Smooth muscle cell (in vitro differentiated cells): ENCODE measurements around the gene PBXIP1. TPM values are rescaled to one million over a fixed set of nuclear protein-coding genes. Genes with fewer than 3 reads are reported as not detected.
A peak's percentile ranks its signal among the peaks of the same experiment; 100 is the strongest.

Experiments
- DNase-seq: peaks from one replicate; lab custom pipeline; 2025; ENCODE audit not compliant: unreplicated experiment; lab: John Stamatoyannopoulos, UW
- H2AFZ ChIP-seq: fragments of 200-600 bp; sonication (generic); 2 replicates; pipeline ENCODE4 v1.6.0; 2016; ENCODE audit warnings: antibody characterized with exemption, low read depth, mild to moderate bottlenecking
- H3F3A ChIP-seq: fragments of 200-600 bp; sonication (generic); 2 replicates; pipeline ENCODE4 v1.6.0; 2017; ENCODE audit warnings: antibody characterized with exemption, low read depth
- H3K27ac ChIP-seq: fragments of 200-600 bp; sonication (generic); 2 replicates; pipeline ENCODE4 v1.5.1; 2016; ENCODE audit warnings: low read depth, mild to moderate bottlenecking
- H3K27me3 ChIP-seq: fragments of 200-600 bp; sonication (generic); 2 replicates; pipeline ENCODE4 v1.6.1; 2016; ENCODE audit warnings: low read depth, mild to moderate bottlenecking
- H3K36me3 ChIP-seq: fragments of 200-600 bp; sonication (generic); 2 replicates; pipeline ENCODE4 v1.5.1; 2016; ENCODE audit warnings: low read depth
- H3K4me1 ChIP-seq: fragments of 200-600 bp; sonication (generic); 2 replicates; pipeline ENCODE4 v1.5.1; 2016; ENCODE audit warnings: low read depth
- H3K4me2 ChIP-seq: fragments of 200-600 bp; sonication (generic); 2 replicates; pipeline ENCODE4 v1.6.0; 2016; ENCODE audit warnings: mild to moderate bottlenecking
- H3K4me3 ChIP-seq: fragments of 200-600 bp; sonication (generic); 2 replicates; pipeline ENCODE4 v1.5.1; 2016; ENCODE audit warnings: mild to moderate bottlenecking
- H3K79me2 ChIP-seq: fragments of 200-600 bp; sonication (generic); 2 replicates; pipeline ENCODE4 v1.6.0; 2016; ENCODE audit warnings: low read depth, mild to moderate bottlenecking
- H3K9ac ChIP-seq: fragments of 200-600 bp; sonication (generic); 2 replicates; pipeline ENCODE4 v1.6.0; 2016; ENCODE audit warnings: low read depth
- H3K9me3 ChIP-seq: fragments of 200-600 bp; sonication (generic); replicated peaks from 2 replicates; pipeline ENCODE4 v1.5.1; 2016; ENCODE audit warnings: low read depth
- H4K20me1 ChIP-seq: fragments of 200-600 bp; sonication (generic); 2 replicates; pipeline ENCODE4 v1.6.0; 2016; ENCODE audit warnings: low read depth
- WGBS: methylation state at CpG from one replicate; pipeline ENCODE4 v1.1.7; 2016; ENCODE audit warnings: low lambda C conversion rate; 5-methylcytosine and 5-hydroxymethylcytosine counted together
- polyA plus RNA-seq: library from polyadenylated mRNA; unstranded; fragments of >200 nt; fragmentation: Nextera tagmentation; extraction: Ambion mirVana; gene quantifications from 2 replicates; pipeline ENCODE4 v1.2.1, GENCODE V29; 2016
- total RNA-seq: library from RNA; depleted of rRNA; stranded (reverse); fragments of >200 nt; gene quantifications from 2 replicates; pipeline ENCODE4 v1.2.3, GENCODE V29; 2014
- TF ChIP-seq, protein P1 (sequence below): fragments of 200-600 bp; sonication (generic); IDR thresholded peaks from 2 replicates; pipeline ENCODE4 v1.5.1; 2017; ENCODE audit warnings: borderline replicate concordance, mild to moderate bottlenecking, antibody characterized with exemption; ENCODE audit not compliant: insufficient read depth, poor library complexity, severe bottlenecking

The PBXIP1 gene
- total and polyA plus RNA-seq, 2 experiments from 2014 or later = 40.5 to 41.9 TPM

DNA sequence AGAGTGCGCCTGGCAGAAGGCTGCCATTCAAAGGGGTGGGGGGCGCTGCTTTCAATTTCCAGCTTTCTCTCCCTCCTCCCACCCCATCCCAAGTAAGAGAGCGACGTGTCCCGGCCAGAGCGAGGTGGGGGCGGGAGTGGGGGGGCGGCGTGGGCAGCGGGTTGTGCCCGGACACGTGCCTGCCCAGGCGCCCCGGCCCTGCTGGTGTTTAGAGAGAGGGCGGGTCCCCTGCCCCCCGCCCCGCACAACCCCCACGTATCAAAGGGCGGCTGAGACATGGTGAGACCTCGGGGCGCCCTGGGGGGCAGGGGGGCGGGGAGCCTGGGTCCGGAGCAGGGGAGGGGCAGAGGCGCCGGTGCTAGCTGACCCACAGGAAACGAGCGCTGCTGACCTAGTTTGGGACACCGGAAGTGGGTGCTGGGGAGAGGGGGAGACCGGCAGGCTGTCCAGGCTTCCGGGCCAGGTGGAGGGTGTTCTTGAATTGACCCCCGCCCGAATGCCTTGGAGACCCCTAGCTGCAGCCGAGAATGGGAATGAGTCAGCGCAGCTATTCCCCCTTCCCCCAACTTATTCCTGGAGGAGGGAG lies 48.0 kb upstream of the PBXIP1 start:
- Histone ChIP-seq H3K4me3 (peak overlapping the region; percentile 73), H3K4me2 (peak overlapping the region; percentile 84), H2AFZ (peak overlapping the region; percentile 50), H3K79me2 (peaks cover 41% of the 10 kb centered on the region), H3K9me3 (no peaks in the 10 kb centered on the region), H3K27ac (peak overlapping the region; percentile 45), H4K20me1 (peaks cover 30% of the 10 kb centered on the region), H3K36me3 (no peaks in the 10 kb centered on the region), H3K9ac (peak overlapping the region; percentile 74), H3K4me1 (peaks cover 23% of the 10 kb centered on the region), H3K27me3 (no peaks in the 10 kb centered on the region), H3F3A (peaks cover 10% of the 10 kb centered on the region)
- WGBS = 0% methylated on average over 19 of the region's 34 CpGs
- DNase-seq = no peak
- TF ChIP-seq, protein P1, sequence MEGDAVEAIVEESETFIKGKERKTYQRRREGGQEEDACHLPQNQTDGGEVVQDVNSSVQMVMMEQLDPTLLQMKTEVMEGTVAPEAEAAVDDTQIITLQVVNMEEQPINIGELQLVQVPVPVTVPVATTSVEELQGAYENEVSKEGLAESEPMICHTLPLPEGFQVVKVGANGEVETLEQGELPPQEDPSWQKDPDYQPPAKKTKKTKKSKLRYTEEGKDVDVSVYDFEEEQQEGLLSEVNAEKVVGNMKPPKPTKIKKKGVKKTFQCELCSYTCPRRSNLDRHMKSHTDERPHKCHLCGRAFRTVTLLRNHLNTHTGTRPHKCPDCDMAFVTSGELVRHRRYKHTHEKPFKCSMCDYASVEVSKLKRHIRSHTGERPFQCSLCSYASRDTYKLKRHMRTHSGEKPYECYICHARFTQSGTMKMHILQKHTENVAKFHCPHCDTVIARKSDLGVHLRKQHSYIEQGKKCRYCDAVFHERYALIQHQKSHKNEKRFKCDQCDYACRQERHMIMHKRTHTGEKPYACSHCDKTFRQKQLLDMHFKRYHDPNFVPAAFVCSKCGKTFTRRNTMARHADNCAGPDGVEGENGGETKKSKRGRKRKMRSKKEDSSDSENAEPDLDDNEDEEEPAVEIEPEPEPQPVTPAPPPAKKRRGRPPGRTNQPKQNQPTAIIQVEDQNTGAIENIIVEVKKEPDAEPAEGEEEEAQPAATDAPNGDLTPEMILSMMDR = no peak

DNA sequence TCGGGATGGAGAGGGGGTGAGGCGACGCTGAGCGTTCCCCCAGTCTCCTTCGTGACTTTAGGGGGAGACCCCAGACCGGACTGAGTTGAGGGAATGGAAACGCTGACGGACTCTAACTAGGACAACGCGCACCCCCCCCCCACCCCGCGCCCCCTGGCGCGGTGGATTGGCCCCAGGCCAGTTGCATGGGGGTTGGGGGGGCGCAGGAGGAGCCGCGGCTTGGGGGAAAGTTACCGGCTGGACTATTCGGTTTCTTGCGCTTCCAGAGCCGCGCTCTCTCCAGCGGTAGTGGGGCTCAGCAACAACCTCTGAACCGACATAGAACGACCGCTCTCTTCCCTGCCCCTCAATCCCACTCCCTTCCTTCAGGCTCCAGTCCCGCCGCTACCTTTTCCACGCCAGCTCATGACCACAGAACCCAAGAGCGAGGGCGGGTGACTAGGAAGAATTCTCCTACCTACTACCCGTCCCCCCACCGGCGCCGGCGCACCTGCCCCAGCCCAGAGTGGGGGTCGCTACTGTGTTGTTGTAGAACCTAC lies 47.4 kb upstream of the PBXIP1 start:
- peak overlapping the region; percentile 74 for H3K9ac ChIP-seq
- H3K4me2 ChIP-seq = peak overlapping the region; percentile 84
- TF ChIP-seq, protein P1 = no peak
- under 1% methylated on average over 20 of the region's 37 CpGs for WGBS
- H3F3A ChIP-seq = peaks cover 10% of the 10 kb centered on the region
- H3K9me3 ChIP-seq = no peaks in the 10 kb centered on the region
- H3K79me2 ChIP-seq = peaks cover 40% of the 10 kb centered on the region
- H2AFZ ChIP-seq = peak overlapping the region; percentile 50
- no peaks in the 10 kb centered on the region for H3K36me3 ChIP-seq
- H4K20me1 ChIP-seq = peaks cover 24% of the 10 kb centered on the region
- DNase-seq = peak; percentile 51
- peak overlapping the region; percentile 45 for H3K27ac ChIP-seq
- H3K27me3 ChIP-seq = no peaks in the 10 kb centered on the region
- peaks cover 17% of the 10 kb centered on the region for H3K4me1 ChIP-seq
- peak overlapping the region; percentile 73 for H3K4me3 ChIP-seq

DNA sequence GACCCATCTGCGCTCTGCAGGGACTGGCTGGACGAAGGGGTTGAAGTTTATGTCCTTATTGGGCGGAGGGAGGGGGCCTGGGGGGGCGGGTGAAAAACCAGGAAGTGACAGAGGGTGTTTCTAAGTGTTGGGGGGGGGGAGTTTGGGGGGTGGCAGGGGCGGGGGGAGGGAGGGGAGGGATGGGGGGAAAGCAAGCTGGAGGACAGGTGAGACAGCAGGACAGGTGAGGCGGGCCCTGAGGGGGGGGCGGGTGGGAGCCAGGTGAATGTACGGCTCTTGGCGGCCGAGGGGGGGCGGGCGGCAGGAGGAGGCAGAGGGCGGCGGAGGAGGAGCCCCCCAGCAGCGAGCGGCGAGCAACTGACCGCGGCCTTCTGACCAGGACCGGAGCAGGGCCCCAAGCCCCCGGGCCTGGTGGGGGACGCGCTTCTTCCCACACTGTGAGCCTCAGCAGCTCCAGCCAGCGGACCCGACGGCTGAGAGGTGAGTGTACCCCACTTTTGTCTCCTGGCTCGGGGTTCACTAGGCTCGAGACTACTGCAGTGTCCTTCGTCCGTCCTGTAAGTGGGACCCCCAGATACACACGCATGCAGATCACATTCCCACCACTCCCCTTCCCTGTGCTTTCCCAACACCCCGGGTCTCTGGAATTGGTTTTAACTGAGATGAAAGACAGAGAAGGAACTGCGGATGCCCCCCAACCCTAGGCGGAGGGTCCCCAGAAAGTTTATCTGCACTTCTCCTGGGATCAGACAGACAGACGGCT lies 46.7 kb upstream of the PBXIP1 start, which contains the start of gene ZBTB7B:
Gene ZBTB7B, plus strand, starts transcription at position 339 of the 763 bp plus-strand sequence. CDS start 11,859 bp downstream, outside the sequence.
- Histone ChIP-seq H3K4me3 (peak within 1 kb of the TSS; percentile 73), H3K4me2 (peak within 1 kb of the TSS; percentile 86), H3K79me2 (peaks cover 35% of the 10 kb centered on the region), H3K27ac (peak within 1 kb of the TSS; percentile 95), H2AFZ (peak within 1 kb of the TSS; percentile 50), H3K27me3 (no peaks in the 10 kb centered on the region), H3K9me3 (no peaks in the 10 kb centered on the region), H4K20me1 (peaks cover 18% of the 10 kb centered on the region), H3F3A (peaks cover 10% of the 10 kb centered on the region), H3K36me3 (no peaks in the 10 kb centered on the region), H3K9ac (peak within 1 kb of the TSS; percentile 74), H3K4me1 (peaks cover 16% of the 10 kb centered on the region)
- TF ChIP-seq, protein P1 = no peak
- whole genome bisulfite sequencing = 2% methylated on average over 16 of the region's 35 CpGs
- DNase-seq = peak; percentile 51
